NCI-H345 (cell line): Measurements from ENCODE around the gene LHFPL6.

Source experiments
- DNase-seq: peaks from one replicate; lab custom pipeline; 2025; lab: John Stamatoyannopoulos, UW

The LHFPL6 gene

GRCh38 chr13:39590466-39591036, 12.4 kb downstream of the LHFPL6 start:
- no peak for DNase-seq

GRCh38 chr13:39588384-39588783, 14.6 kb downstream of the LHFPL6 start:
- DNase-seq = no peak

GRCh38 chr13:39587939-39588338, 15.1 kb downstream of the LHFPL6 start:
- DNase-seq = no peak

- DNase-seq = no peak
These were observed 15.9 kb downstream of the LHFPL6 start for GRCh38 chr13:39586958-39587605.

GRCh38 chr13:39586151-39586550, 16.8 kb downstream of the LHFPL6 start:
- no peak for DNase-seq

- DNase-seq = no peak
These were observed 17.8 kb downstream of the LHFPL6 start for GRCh38 chr13:39585219-39585618.

- no peak for DNase-seq
These were observed 22.0 kb downstream of the LHFPL6 start for GRCh38 chr13:39580881-39581575.

GRCh38 chr13:39578821-39579291, 24.1 kb downstream of the LHFPL6 start:
- DNase-seq = peak; percentile 16

GRCh38 chr13:39577838-39578491, 25.0 kb downstream of the LHFPL6 start:
- peak; percentile 67 for DNase-seq

- DNase-seq = peak; percentile 21
These were observed 25.8 kb downstream of the LHFPL6 start for GRCh38 chr13:39577203-39577602.

GRCh38 chr13:39575641-39576238, 27.3 kb downstream of the LHFPL6 start:
- DNase-seq = no peak

GRCh38 chr13:39571502-39572092, 31.4 kb downstream of the LHFPL6 start:
- DNase-seq = no peak

- no peak for DNase-seq
These were observed 35.4 kb downstream of the LHFPL6 start for GRCh38 chr13:39567569-39567968.

GRCh38 chr13:39566216-39566869, 36.6 kb downstream of the LHFPL6 start:
- DNase-seq = no peak

GRCh38 chr13:39565036-39565949, 37.7 kb downstream of the LHFPL6 start:
- DNase-seq = no peak

GRCh38 chr13:39563470-39563735, 39.6 kb downstream of the LHFPL6 start:
- no peak for DNase-seq

- no peak for DNase-seq
These were observed 41.0 kb downstream of the LHFPL6 start for GRCh38 chr13:39561971-39562370.

GRCh38 chr13:39559847-39560246, 43.1 kb downstream of the LHFPL6 start:
- DNase-seq = no peak

GRCh38 chr13:39557285-39557955, 45.6 kb downstream of the LHFPL6 start:
- no peak for DNase-seq

- DNase-seq = no peak
These were observed 46.1 kb downstream of the LHFPL6 start for GRCh38 chr13:39556866-39557265.
